ENCODE results near the gene GRIN2A.
"Not testable (repeated sequence)": the region's sequence is repeated elsewhere in the genome, so short reads cannot be mapped to it uniquely, and the experiment has no call there.

The GRIN2A gene

DNA sequence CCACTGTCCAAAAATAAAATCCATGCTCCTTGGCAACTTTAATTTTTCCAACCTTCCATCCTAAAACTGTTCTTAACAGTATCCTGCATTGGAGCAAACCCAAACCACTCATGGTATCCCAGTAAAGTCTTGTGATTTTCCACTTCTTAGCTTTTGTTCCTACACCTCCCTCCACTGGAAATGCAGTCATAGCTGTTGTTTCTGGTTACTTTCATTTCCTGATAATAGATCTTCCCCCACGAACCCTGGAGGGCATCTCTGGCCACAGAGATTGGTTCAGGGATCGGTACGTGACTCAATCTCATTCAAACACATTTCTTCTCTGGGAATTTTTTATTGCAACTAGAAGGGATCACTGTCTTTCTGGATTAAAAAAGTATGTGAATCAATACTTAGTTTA, 276.0 kb downstream of the GRIN2A start:
- no peak overlapping the region for H3K4me3 ChIP-seq (ENCODE audit: low read depth in 1 of 2, low read length in 2 of 2)
- H3K36me3 ChIP-seq (ENCODE audit: insufficient read depth, low read length): no peaks in the 10 kb centered on the region
- no peak overlapping the region for H3K27ac ChIP-seq (ENCODE audit: low read depth, low read length)
- H3K27me3 ChIP-seq (ENCODE audit: control insufficient read depth in 1 of 2, insufficient read depth in 2 of 2, low read length in 2 of 2): no peaks in the 10 kb centered on the region
- H3K4me1 ChIP-seq (ENCODE audit: insufficient read depth, low read length): no peaks in the 10 kb centered on the region
- no peak overlapping the region for H3K9ac ChIP-seq (ENCODE audit: low read length)
- H3K9me3 ChIP-seq (ENCODE audit: low read length): no peaks in the 10 kb centered on the region

- H3K9ac ChIP-seq (ENCODE audit: low read length): no peak overlapping the region
- H3K4me1 ChIP-seq (ENCODE audit: insufficient read depth, low read length): no peaks in the 10 kb centered on the region
- H3K27ac ChIP-seq (ENCODE audit: low read depth, low read length): no peak overlapping the region
- H3K36me3 ChIP-seq (ENCODE audit: insufficient read depth, low read length): no peaks in the 10 kb centered on the region
- no peaks in the 10 kb centered on the region for H3K9me3 ChIP-seq (ENCODE audit: low read length)
- no peaks in the 10 kb centered on the region for H3K27me3 ChIP-seq (ENCODE audit: control insufficient read depth in 1 of 2, insufficient read depth in 2 of 2, low read length in 2 of 2)
- no peak overlapping the region for H3K4me3 ChIP-seq (ENCODE audit: low read depth in 1 of 2, low read length in 2 of 2)
Observed at GRCh38 chr16:9904526-9904925, 277.7 kb downstream of the GRIN2A start.

GRCh38 chr16:9900576-9900975, 281.7 kb downstream of the GRIN2A start:
- no peak overlapping the region for H3K27ac ChIP-seq (ENCODE audit: low read depth, low read length)
- no peaks in the 10 kb centered on the region for H3K27me3 ChIP-seq (ENCODE audit: control insufficient read depth in 1 of 2, insufficient read depth in 2 of 2, low read length in 2 of 2)
- H3K9ac ChIP-seq (ENCODE audit: low read length): no peak overlapping the region
- H3K9me3 ChIP-seq (ENCODE audit: low read length): no peaks in the 10 kb centered on the region
- H3K4me1 ChIP-seq (ENCODE audit: insufficient read depth, low read length): no peaks in the 10 kb centered on the region
- H3K4me3 ChIP-seq (ENCODE audit: low read depth in 1 of 2, low read length in 2 of 2): no peak overlapping the region
- no peaks in the 10 kb centered on the region for H3K36me3 ChIP-seq (ENCODE audit: insufficient read depth, low read length)

DNA sequence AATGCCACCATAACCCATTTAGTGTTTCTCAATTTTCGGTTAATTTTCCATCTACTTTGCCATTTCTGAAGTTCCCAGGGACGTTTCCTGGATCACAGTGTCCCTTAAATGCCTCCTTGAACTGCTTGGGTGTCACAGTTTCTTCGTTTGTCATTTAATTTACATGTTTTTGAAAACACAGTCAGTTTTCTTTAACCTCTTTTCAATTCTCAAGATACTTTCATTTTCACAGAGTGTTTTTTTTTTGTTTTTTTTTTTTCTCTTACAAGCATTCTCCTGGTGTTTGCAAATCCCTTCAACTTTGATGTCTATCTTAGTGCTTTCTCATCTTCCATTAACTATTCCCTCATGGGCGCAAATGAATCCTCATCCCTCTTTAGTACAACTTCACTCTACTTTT, 283.7 kb downstream of the GRIN2A start:
- no peaks in the 10 kb centered on the region for H3K4me1 ChIP-seq (ENCODE audit: insufficient read depth, low read length)
- no peak overlapping the region for H3K27ac ChIP-seq (ENCODE audit: low read depth, low read length)
- H3K4me3 ChIP-seq (ENCODE audit: low read depth in 1 of 2, low read length in 2 of 2): no peak overlapping the region
- H3K36me3 ChIP-seq (ENCODE audit: insufficient read depth, low read length): no peaks in the 10 kb centered on the region
- no peaks in the 10 kb centered on the region for H3K27me3 ChIP-seq (ENCODE audit: control insufficient read depth in 1 of 2, insufficient read depth in 2 of 2, low read length in 2 of 2)
- H3K9ac ChIP-seq (ENCODE audit: low read length): no peak overlapping the region
- H3K9me3 ChIP-seq (ENCODE audit: low read length): no peaks in the 10 kb centered on the region

DNA sequence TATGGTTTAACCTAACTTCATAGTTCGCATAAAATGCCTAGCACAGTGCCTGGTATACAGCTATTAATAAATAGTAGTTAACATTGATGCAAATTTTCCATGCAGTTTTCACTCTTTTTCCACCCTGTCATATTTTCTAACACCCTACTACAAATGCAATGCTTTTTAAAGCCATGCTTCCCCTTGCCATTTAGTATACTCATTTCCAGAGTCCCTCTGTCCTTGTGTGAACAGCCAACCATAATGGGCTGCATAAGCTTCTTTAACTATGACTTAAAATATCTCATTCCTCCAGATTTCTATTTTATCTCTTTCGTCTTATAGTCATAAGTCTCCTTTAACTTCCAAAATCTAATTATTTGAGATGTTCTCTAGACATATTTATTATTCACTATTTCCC, 284.1 kb downstream of the GRIN2A start:
- Histone ChIP-seq H3K4me1 (ENCODE audit: insufficient read depth, low read length) (no peaks in the 10 kb centered on the region), H3K4me3 (ENCODE audit: low read depth in 1 of 2, low read length in 2 of 2) (no peak overlapping the region), H3K27me3 (ENCODE audit: control insufficient read depth in 1 of 2, insufficient read depth in 2 of 2, low read length in 2 of 2) (no peaks in the 10 kb centered on the region), H3K9me3 (ENCODE audit: low read length) (no peaks in the 10 kb centered on the region), H3K36me3 (ENCODE audit: insufficient read depth, low read length) (no peaks in the 10 kb centered on the region), H3K27ac (ENCODE audit: low read depth, low read length) (no peak overlapping the region), H3K9ac (ENCODE audit: low read length) (no peak overlapping the region)

GRCh38 chr16:9895817-9896216, 286.4 kb downstream of the GRIN2A start:
- Histone ChIP-seq H3K9ac (ENCODE audit: low read length) (no peak overlapping the region), H3K4me1 (ENCODE audit: insufficient read depth, low read length) (no peaks in the 10 kb centered on the region), H3K4me3 (ENCODE audit: low read depth in 1 of 2, low read length in 2 of 2) (no peak overlapping the region), H3K9me3 (ENCODE audit: low read length) (no peaks in the 10 kb centered on the region), H3K27ac (ENCODE audit: low read depth, low read length) (no peak overlapping the region), H3K36me3 (ENCODE audit: insufficient read depth, low read length) (no peaks in the 10 kb centered on the region), H3K27me3 (ENCODE audit: control insufficient read depth in 1 of 2, insufficient read depth in 2 of 2, low read length in 2 of 2) (no peaks in the 10 kb centered on the region)

DNA sequence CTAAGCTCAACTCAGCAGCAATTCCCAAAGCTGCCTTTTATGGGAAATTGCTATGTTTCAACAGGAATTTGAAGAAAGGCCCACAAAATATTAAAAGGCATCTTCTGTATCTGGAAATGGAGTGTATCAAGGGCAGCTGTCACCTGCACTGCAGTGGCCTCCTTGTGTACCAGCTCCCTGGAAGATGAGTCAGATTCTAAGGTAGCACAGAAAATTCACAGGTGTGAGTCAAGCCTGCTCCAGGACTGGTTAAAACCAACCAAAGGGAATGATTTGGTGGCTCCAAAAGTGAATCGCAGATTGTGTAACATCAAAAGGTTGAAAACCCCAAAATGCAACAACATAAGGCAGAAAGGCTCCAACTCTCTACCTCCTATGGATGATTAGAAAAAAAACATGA, 296.4 kb downstream of the GRIN2A start:
- no peak overlapping the region for H3K9ac ChIP-seq (ENCODE audit: low read length)
- H3K4me3 ChIP-seq (ENCODE audit: low read depth in 1 of 2, low read length in 2 of 2): no peak overlapping the region
- no peak overlapping the region for H3K27ac ChIP-seq (ENCODE audit: low read depth, low read length)

GRCh38 chr16:9885467-9885866, 296.8 kb downstream of the GRIN2A start:
- Histone ChIP-seq H3K9ac (ENCODE audit: low read length) (no peak overlapping the region), H3K27ac (ENCODE audit: low read depth, low read length) (no peak overlapping the region)

More for the DNA sequence above, 296.4 kb downstream of the GRIN2A start:
- H3K9me3 ChIP-seq (ENCODE audit: low read length): no peaks in the 10 kb centered on the region
- no peaks in the 10 kb centered on the region for H3K27me3 ChIP-seq (ENCODE audit: control insufficient read depth in 1 of 2, insufficient read depth in 2 of 2, low read length in 2 of 2)
- H3K4me1 ChIP-seq (ENCODE audit: insufficient read depth, low read length): no peaks in the 10 kb centered on the region
- H3K36me3 ChIP-seq (ENCODE audit: insufficient read depth, low read length): no peaks in the 10 kb centered on the region

GRCh38 chr16:9875981-9876380, 306.2 kb downstream of the GRIN2A start:
- not testable (repeated sequence) for H3K9me3 ChIP-seq (ENCODE audit: low read length); H3K4me3 ChIP-seq (ENCODE audit: low read depth in 1 of 2, low read length in 2 of 2); H3K36me3 ChIP-seq (ENCODE audit: insufficient read depth, low read length); H3K27me3 ChIP-seq (ENCODE audit: control insufficient read depth in 1 of 2, insufficient read depth in 2 of 2, low read length in 2 of 2); H3K9ac ChIP-seq (ENCODE audit: low read length); H3K27ac ChIP-seq (ENCODE audit: low read depth, low read length); H3K4me1 ChIP-seq (ENCODE audit: insufficient read depth, low read length)

More at GRCh38 chr16:9885467-9885866, 296.8 kb downstream of the GRIN2A start:
- Histone ChIP-seq H3K36me3 (ENCODE audit: insufficient read depth, low read length) (no peaks in the 10 kb centered on the region), H3K4me3 (ENCODE audit: low read depth in 1 of 2, low read length in 2 of 2) (no peak overlapping the region), H3K4me1 (ENCODE audit: insufficient read depth, low read length) (no peaks in the 10 kb centered on the region), H3K9me3 (ENCODE audit: low read length) (no peaks in the 10 kb centered on the region), H3K27me3 (ENCODE audit: control insufficient read depth in 1 of 2, insufficient read depth in 2 of 2, low read length in 2 of 2) (no peaks in the 10 kb centered on the region)

- no peaks in the 10 kb centered on the region for H3K4me1 ChIP-seq (ENCODE audit: insufficient read depth, low read length)
- no peaks in the 10 kb centered on the region for H3K36me3 ChIP-seq (ENCODE audit: insufficient read depth, low read length)
- no peaks in the 10 kb centered on the region for H3K9me3 ChIP-seq (ENCODE audit: low read length)
- H3K4me3 ChIP-seq (ENCODE audit: low read depth in 1 of 2, low read length in 2 of 2): no peak overlapping the region
- H3K27ac ChIP-seq (ENCODE audit: low read depth, low read length): no peak overlapping the region
- H3K27me3 ChIP-seq (ENCODE audit: control insufficient read depth in 1 of 2, insufficient read depth in 2 of 2, low read length in 2 of 2): no peaks in the 10 kb centered on the region
- no peak overlapping the region for H3K9ac ChIP-seq (ENCODE audit: low read length)
Observed at GRCh38 chr16:9874219-9874618, 308.0 kb downstream of the GRIN2A start.

DNA sequence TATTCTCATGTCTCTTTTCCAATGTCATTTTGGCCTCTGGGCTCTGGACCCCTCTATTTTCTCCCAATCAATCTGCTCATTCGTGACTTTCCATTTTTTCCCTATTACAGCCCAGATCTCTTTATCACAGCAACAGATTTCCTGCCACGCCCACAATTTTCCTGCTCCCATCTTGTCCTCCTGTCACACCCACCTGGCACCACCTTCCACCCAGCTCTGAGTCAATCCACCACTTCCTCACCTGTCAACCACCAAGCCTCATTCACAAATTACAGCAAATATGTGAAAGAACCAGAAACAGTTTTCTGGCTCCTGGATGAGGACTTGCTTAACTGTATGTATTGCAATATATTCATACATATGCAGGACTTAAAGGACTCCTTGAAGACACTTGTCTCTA, 311.3 kb downstream of the GRIN2A start:
- Histone ChIP-seq H3K9me3 (ENCODE audit: low read length) (no peaks in the 10 kb centered on the region), H3K27me3 (ENCODE audit: control insufficient read depth in 1 of 2, insufficient read depth in 2 of 2, low read length in 2 of 2) (no peaks in the 10 kb centered on the region), H3K4me1 (ENCODE audit: insufficient read depth, low read length) (no peaks in the 10 kb centered on the region), H3K36me3 (ENCODE audit: insufficient read depth, low read length) (no peaks in the 10 kb centered on the region), H3K9ac (ENCODE audit: low read length) (no peak overlapping the region), H3K4me3 (ENCODE audit: low read depth in 1 of 2, low read length in 2 of 2) (no peak overlapping the region), H3K27ac (ENCODE audit: low read depth, low read length) (no peak overlapping the region)

DNA sequence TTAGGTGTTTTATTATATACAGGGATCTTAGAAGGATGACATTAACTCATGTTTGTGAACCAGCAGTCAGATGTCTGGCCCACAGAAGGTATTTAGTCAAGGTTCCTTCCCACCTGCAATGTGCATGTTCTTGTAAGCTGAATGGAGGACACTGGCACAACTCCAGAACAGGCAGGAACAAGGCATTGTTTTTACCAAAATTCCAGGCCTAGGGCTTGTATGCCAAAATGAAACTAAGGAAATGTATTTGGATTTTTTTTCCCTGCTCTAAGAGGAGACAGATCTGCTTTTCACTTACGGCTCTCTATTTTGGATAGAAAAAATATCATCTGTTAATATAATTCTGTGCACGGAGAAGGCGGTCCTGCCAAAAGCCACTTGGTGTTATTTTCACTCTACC, 312.5 kb downstream of the GRIN2A start:
- H3K4me1 ChIP-seq (ENCODE audit: insufficient read depth, low read length): no peaks in the 10 kb centered on the region
- H3K27ac ChIP-seq (ENCODE audit: low read depth, low read length): no peak overlapping the region

More for the DNA sequence above, 312.5 kb downstream of the GRIN2A start:
- no peak overlapping the region for H3K9ac ChIP-seq (ENCODE audit: low read length)
- H3K4me3 ChIP-seq (ENCODE audit: low read depth in 1 of 2, low read length in 2 of 2): no peak overlapping the region
- no peaks in the 10 kb centered on the region for H3K9me3 ChIP-seq (ENCODE audit: low read length)
- H3K36me3 ChIP-seq (ENCODE audit: insufficient read depth, low read length): no peaks in the 10 kb centered on the region
- H3K27me3 ChIP-seq (ENCODE audit: control insufficient read depth in 1 of 2, insufficient read depth in 2 of 2, low read length in 2 of 2): no peaks in the 10 kb centered on the region
